GM19043 (cell line): ENCODE measurements around the gene ADGRV1.
A peak's percentile ranks its signal among the peaks of the same experiment; 100 is the strongest.

Experiments
- ATAC-seq: cut with Tn5 transposase; IDR thresholded peaks from one replicate; pipeline ENCODE4 v1.9.1; 2021; ENCODE audit warnings: low read depth; ENCODE audit not compliant: unreplicated experiment

Gene ADGRV1

GRCh38 chr5:90558344-90559192 is at the start of gene ADGRV1:
ADGRV1 (plus strand) TSS chr5:90558797; CDS start chr5:90558896, 99 bp downstream.
- no peak for ATAC-seq

GRCh38 chr5:90510438-90510837 is 48.2 kb upstream of the ADGRV1 start:
- no peak for ATAC-seq

- no peak for ATAC-seq
Observed at GRCh38 chr5:90514520-90514919, 44.1 kb upstream of the ADGRV1 start.

GRCh38 chr5:90518661-90519060 is 39.9 kb upstream of the ADGRV1 start:
- ATAC-seq, result no peak

GRCh38 chr5:90519081-90519480 is 39.5 kb upstream of the ADGRV1 start:
- no peak for ATAC-seq

- ATAC-seq, result no peak
Observed at GRCh38 chr5:90528601-90529193, 29.9 kb upstream of the ADGRV1 start.

GRCh38 chr5:90529194-90529938 is 29.2 kb upstream of the ADGRV1 start, which contains the start of gene LYSMD3:
LYSMD3 (minus strand) TSS chr5:90529584; CDS start chr5:90525289, 4,295 bp downstream.
- ATAC-seq, result peak; percentile 87

- ATAC-seq, result peak; percentile 35
Observed at GRCh38 chr5:90529939-90530677, 28.5 kb upstream of the ADGRV1 start.

GRCh38 chr5:90530736-90531487 is 27.7 kb upstream of the ADGRV1 start:
- ATAC-seq, result no peak

- no peak for ATAC-seq
Observed at GRCh38 chr5:90533794-90534193, 24.8 kb upstream of the ADGRV1 start.

- ATAC-seq, result no peak
Observed at GRCh38 chr5:90534922-90535321, 23.7 kb upstream of the ADGRV1 start.

- no peak for ATAC-seq
Observed at GRCh38 chr5:90542827-90543519, 15.6 kb upstream of the ADGRV1 start.

- ATAC-seq, result no peak
Observed at GRCh38 chr5:90545511-90545910, 13.1 kb upstream of the ADGRV1 start.

- ATAC-seq, result no peak
Observed at GRCh38 chr5:90546216-90546837, 12.3 kb upstream of the ADGRV1 start.

GRCh38 chr5:90547072-90547536 is 11.5 kb upstream of the ADGRV1 start:
- no peak for ATAC-seq

GRCh38 chr5:90548069-90548593 is 10.5 kb upstream of the ADGRV1 start:
- ATAC-seq, result no peak

GRCh38 chr5:90549223-90549622 is 9.4 kb upstream of the ADGRV1 start:
- ATAC-seq, result no peak

- ATAC-seq, result no peak
Observed at GRCh38 chr5:90549729-90550275, 8.8 kb upstream of the ADGRV1 start.
